Stimulated activated CD4-positive, alpha-beta T cell treated with anti-CD3 and anti-CD28 coated beads, Interleukin-1b, Interleukin-23, amount 100 ng/mL, for 4 hours (primary cell): ENCODE results near the gene CKB.

Experiments
- DNase-seq, 2 donors: peaks; one replicate each; pipeline ENCODE4 v3.0.0-alpha.2; 2020; ENCODE audit warnings: low read depth in 2 of 2

The CKB gene

DNA sequence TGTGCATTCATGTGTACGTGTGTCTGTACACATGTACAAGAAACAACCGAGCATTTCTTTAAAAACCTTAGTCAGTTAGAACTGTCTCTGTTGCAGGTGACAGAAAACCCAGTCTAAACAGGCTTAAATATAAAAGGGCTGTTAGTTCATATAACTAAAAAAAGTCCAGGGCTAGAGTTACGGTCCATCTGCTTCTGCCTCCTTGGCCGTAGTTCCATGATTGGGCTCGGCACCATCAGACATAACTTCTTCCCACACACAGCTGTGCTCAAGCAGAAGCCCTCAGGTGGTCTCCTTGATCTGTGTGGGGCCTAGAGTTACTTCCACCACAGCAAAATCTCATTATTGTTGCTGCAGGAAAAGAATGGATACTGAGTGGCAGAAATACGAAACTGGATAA, 34.6 kb downstream of the CKB start:
- no peak for DNase-seq

DNA sequence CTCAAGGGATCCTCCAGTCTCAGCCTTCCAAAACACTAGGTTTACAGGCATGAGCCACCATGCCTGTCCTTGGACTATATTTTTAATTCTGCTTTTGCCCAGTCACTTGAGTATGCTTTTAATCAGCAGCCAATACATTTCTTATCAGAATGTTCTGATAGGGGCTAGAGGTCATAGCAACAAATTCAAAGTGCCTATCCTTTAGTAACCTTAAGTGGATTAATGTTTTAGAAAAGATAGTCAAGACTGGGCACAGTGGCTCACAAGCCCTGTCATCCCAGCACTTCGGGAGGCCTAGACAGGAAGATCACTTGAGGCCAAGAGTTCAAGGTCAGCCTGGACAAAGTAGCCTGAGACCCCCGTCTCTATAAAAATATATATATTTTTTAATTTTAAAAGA, 37.1 kb downstream of the CKB start:
- DNase-seq, result no peak

DNA sequence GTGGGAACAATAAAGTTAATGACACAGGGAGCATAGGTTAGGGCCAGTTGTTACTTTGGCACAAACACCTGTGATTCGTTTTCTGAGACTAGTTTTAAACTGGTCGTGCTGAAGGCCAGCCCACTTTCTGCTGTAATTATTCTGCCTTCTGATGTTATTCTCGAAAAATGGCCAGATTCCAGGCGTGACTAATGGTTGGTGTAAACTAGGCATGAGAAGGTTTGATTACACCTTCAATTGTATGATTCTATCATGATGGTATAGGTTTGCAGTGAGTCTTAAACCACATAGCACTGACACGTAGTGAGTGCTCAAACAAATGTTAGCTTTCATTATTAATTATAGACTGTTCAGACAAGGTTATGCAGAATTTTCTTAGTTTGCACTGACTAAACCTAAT, 39.0 kb downstream of the CKB start:
- no peak for DNase-seq

DNA sequence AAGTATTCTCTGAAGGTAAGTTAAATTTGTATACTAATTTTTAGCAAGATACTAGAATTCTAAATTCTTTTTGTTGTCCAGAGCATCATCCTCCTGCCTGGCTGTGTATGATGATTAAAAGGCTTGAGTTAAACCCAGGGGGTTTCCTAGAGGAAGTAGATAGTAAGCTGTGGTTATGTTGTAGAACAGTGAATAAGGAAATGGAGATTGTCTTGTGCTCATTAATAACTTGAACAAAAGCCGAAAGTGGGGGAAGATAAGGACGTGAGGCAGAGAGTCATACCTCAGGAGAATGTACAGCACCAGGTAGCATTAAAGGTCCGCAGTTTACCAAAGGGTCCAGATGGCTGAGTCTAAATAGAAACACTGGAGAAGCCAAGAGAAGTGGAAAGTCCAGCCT, 42.0 kb downstream of the CKB start:
- no peak for DNase-seq

DNA sequence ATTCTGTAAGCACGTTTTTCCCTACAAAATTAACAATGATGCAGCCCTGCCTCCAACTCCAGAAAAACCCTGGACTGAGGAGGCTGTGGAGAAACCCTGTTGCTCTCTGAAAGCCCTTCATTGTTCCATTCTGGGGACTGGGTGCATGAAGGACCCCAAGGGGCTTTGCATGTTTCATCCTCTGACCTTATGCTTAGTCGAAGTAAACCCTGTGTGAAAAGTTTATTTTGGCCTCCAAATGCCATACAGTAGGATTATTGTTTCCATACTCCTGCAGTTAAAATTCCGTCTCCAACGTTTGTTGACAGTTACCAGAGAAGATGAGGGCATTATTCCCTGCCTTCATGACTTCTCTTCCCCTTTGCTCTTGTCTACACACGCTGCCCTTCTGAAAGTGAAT, 46.0 kb downstream of the CKB start:
- no peak for DNase-seq

DNA sequence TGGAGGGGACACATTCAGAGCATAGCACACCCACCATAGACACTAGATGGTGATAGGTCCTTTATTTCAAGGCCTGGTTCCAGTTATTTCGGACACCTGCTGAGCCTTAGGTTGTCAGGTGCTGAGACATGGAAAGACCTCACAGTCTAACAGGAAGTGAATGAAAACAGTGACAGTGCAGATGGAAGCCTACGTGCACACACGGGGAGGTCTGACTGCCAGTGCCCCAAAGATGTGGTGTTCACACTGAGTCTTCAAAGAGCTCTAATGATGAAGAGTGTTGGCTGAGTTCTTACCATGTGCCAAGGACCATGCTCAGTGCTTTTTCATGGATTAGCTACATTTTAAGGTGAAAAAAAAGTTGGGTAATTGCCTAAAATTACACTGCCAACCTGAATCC, 46.6 kb downstream of the CKB start:
- no peak for DNase-seq

DNA sequence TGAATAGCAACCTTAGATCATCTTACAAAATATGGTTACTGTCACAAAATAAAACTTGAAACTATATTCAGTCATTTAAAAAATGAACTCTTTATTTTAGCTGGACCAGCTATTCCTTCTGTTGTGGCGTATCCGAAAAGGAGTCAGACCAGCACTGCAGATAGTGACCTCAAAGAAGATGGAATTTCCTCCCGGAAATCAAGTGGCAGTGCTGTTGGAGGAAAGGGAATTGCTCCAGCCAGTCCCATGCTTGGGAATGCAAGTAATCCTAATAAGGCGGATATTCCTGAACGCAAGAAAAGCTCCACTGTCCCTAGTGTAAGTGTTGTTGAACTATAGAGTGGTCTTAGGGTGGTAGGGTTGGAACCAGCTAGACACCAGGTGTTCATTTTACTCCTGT, 47.7 kb downstream of the CKB start:
- no peak for DNase-seq

DNA sequence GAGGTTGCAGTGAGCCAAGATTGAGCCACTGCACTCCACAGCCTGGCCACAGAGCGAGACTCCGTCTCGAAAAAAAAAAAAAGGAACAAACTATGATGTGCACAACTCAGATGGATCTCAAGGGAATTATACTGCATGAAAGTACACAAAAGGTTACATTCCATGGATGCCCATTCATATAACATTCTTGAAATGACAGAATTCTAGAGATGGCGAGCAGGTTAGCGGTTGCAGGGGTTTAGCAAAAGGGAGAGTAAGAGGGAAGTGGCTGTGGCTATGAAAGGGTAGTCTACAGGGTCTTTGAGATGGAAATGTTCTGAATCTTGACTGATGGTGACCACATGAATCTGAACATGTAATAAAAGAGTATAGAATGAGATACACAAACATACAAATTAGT, 49.7 kb downstream of the CKB start:
- no peak for DNase-seq
